Measurements from ENCODE around the gene GLYATL1B.
"Not testable (repeated sequence)": the region's sequence is repeated elsewhere in the genome, so short reads cannot be mapped to it uniquely, and the experiment has no call there.

The GLYATL1B gene

DNA sequence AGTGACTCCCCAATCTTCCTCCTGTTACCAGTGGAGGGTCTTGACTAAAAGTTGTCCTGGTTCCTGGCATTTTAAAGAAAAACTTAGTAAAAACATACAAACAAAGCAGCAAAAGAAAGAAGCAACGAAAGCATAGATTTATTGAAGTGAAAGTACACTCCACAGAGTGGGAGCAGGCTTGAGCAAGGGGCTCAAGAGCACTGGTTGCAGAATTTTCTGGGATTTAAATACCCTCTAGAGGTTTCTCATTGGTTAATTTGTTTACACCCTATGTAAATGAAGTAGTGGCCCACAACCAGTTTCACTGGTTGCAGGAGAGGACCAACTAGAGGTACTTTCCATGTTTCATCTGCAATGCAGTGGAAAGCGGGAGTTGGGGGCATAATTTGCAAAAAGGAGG, 31.7 kb downstream of the GLYATL1B start:
- TF ChIP-seq, protein P1, sequence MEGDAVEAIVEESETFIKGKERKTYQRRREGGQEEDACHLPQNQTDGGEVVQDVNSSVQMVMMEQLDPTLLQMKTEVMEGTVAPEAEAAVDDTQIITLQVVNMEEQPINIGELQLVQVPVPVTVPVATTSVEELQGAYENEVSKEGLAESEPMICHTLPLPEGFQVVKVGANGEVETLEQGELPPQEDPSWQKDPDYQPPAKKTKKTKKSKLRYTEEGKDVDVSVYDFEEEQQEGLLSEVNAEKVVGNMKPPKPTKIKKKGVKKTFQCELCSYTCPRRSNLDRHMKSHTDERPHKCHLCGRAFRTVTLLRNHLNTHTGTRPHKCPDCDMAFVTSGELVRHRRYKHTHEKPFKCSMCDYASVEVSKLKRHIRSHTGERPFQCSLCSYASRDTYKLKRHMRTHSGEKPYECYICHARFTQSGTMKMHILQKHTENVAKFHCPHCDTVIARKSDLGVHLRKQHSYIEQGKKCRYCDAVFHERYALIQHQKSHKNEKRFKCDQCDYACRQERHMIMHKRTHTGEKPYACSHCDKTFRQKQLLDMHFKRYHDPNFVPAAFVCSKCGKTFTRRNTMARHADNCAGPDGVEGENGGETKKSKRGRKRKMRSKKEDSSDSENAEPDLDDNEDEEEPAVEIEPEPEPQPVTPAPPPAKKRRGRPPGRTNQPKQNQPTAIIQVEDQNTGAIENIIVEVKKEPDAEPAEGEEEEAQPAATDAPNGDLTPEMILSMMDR (IDR thresholded peaks at IDR 0.05; ENCODE audit: extremely low read depth, missing control alignments), result no peak
- DNase-seq (ENCODE audit: low spot score), result no peak

DNA sequence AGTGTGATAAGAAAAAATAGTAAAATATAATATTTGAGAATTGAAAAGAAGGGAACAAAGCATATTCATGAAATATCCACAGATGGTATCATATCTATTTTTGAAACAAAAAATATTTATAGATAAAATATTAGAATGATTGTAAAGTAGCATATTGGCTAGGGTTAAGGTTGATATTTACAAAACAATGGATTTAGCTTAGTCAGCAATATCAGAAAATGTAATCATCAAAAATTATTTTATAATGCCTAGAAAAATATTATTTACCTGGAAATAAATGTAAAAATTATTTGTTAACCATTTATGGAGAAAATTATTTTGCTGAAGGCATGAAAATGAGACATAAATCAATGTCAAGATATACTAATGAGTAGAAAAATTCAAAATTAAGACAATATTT, 33.7 kb downstream of the GLYATL1B start:
- no peak for DNase-seq (ENCODE audit: low spot score)
- TF ChIP-seq, protein P1 (IDR thresholded peaks at IDR 0.05; ENCODE audit: extremely low read depth, missing control alignments), result no peak

DNA sequence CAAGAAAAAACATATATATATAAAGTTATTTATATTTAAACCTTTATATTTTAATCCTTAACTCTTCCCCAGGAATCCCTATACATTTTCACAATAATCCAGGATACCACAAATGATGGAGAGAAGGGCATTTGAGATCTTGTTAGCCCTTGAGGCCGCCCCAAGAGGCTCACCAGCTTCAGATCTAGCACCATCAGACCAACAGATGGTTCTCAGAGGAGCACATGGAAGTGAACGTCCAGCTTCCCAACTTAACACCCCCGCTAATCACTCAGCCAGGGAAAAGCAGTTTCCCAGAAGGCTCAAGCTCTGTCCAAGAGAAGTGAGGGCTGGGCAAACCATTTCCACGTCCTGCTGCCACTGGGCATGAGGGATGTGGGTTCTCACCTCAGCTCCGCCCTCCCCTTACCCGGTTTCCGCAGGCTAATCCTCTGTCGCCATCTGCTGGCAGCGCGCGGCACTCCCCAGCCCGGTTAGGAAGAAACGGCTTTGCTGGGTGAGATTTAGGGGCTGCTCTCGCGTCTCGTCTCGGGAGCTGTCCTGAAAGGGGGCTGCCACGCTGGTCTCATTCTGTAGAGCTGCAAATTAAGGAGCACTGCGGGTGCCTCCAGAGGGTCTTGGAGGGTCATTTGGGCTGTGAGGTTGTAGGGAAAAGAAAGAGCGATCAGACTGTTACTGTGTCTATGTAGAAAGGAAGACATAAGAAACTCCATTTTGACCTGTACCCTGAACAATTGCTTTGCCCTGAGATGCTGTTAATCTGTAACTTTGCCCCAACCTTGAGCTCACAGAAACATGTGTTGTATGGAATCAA, 49.7 kb downstream of the GLYATL1B start:
- TF ChIP-seq, protein P1 (IDR thresholded peaks at IDR 0.05; ENCODE audit: extremely low read depth, missing control alignments), result peak; percentile 99
- peak; percentile 77 for DNase-seq (ENCODE audit: low spot score)

DNA sequence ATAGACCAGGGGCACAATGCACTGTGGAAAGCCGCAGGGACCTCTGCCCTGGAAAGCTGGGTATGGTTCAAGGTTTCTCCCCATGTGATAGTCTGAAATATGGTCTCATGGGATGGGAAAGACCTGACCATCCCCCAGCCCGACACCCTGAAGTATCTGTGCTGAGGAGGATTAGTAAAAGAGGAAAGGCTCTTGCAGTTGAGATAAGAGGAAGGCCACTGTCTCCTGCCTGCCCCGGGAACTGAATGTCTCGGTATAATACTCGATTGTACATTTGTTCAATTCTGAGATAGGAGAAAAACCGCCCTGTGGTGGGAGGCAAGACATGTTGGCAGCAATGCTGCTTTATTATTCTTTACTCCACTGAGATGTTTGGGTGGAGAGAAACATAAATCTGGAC, 50.4 kb downstream of the GLYATL1B start:
- DNase-seq (ENCODE audit: low spot score), result not testable (repeated sequence)

DNA sequence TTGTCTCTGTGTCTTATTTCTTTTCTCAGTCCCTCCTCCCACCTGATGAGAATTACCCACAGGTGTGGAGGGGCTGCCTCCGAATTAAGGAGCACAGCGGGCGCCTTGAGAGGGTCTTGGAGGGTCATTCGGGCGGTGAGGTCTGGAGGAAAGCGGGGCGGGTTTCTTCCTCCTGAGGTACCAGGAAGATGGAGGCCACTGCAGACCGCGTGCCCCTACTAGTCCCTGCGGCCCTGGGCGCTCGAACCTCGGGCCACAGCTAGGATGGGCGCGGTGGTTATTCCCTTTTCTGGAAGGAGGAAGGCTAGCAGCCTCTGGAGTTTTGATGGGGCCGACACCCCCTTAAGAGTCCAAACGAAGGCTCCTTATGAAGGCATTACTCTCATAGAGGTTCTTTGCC, 51.1 kb downstream of the GLYATL1B start:
- DNase-seq (ENCODE audit: low spot score), result no peak
- TF ChIP-seq, protein P1 (IDR thresholded peaks at IDR 0.05; ENCODE audit: extremely low read depth, missing control alignments), result no peak

DNA sequence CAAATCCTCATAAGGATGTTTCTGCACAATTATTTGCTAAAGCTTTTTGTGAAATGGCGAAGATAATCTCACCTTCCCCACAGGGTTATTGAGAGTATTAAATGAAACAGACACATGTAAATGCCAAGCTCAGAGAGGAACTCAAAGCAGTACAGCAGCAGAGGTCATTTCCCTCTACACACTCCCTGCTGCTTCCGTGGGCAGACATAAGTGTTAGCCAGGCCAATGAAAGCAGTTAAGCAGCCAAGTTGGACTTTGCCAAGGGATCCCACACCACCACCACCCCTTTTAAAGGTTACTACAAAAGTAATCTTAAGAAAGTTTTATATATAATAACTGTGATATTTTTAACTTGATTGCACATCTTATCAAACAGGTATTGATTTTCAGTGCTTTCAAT, 52.5 kb downstream of the GLYATL1B start:
- TF ChIP-seq, protein P1 (IDR thresholded peaks at IDR 0.05; ENCODE audit: extremely low read depth, missing control alignments), result no peak
- DNase-seq (ENCODE audit: low spot score), result no peak

DNA sequence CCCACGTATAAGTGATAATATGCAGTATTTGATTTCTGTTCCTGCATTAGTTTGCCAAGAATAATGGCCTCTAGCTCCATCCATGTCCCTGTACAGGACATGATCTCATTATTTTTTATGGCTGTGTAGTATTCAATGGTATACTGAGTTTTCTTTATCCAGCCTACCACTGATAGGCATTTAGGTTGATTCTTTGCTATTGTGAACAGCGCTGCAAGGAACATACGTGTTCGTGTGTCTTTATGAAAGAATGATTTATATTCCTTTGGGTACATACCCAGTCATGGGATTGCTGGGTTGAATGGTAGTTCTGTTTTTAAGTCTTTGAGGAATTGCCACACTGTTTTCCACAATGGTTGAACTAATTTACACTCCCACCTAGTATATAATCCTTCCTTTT, 55.1 kb downstream of the GLYATL1B start:
- DNase-seq (ENCODE audit: low spot score), result no peak
- TF ChIP-seq, protein P1 (IDR thresholded peaks at IDR 0.05; ENCODE audit: extremely low read depth, missing control alignments), result no peak
